Fibroblast of the aortic adventitia (primary cell): ENCODE measurements around the gene GRID2IP. TPM values are rescaled to one million over a fixed set of nuclear protein-coding genes. Genes with fewer than 3 reads are reported as not detected.

Experiments used
- DNase-seq: peaks from one replicate; pipeline ENCODE4 v3.0.0-alpha.2; 2010; ENCODE audit warnings: low read depth
- H3K4me3 ChIP-seq: 2 replicates; pipeline ENCODE4 v1.5.1; 2011; ENCODE audit warnings: low read depth, mild to moderate bottlenecking, control low read depth, low read length, moderate library complexity
- total RNA-seq: library from RNA; depleted of rRNA; stranded (reverse); fragments of >200 nt; gene quantifications from 2 replicates; pipeline ENCODE4 v1.2.3, GENCODE V29; 2012; ENCODE audit warnings: low replicate concordance
- TF ChIP-seq, protein P1 (sequence below): IDR thresholded peaks from 2 replicates; pipeline ENCODE4 v1.5.1; 2011; ENCODE audit warnings: mild to moderate bottlenecking, low read length, control low read depth, inconsistent platforms; ENCODE audit not compliant: insufficient read depth

The GRID2IP gene
- total RNA-seq, 1 donor: not detected

DNA sequence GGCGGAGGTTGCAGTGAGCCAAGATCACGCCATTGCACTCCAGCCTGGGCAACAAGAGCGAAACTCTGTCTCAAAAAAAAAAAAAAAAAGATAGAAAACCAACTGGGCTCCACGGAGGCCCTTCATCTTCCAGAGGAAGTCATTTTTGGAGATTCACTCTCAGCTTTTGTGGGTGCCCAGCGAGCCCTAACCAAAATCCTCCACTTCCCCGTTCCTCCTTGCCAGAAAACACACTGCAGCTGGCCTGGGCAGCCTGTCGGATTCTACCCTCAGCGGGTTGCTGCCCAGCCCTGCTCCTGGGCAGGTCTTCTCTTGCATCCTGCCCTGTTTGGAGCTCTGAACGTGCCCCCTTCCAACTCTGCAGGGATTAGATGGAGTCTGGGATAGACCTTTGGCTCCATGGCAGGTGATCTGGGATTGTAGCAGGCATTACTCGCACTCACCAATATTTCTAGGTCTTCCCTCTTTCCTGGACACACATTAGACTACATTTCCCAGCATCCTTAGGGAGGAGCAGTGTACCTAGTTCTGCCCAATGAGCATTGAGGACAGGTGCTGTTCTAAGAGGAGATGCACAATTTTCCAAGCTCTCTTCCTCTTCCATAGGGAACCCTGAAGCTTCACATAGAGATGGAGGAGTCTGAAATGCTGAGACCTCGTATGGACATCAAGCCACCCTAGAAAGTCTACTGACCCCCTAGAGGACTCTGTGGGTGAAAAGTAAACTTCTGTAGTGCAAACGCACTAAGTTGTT lies 4.6 kb downstream of the GRID2IP start:
- TF ChIP-seq, protein P1, sequence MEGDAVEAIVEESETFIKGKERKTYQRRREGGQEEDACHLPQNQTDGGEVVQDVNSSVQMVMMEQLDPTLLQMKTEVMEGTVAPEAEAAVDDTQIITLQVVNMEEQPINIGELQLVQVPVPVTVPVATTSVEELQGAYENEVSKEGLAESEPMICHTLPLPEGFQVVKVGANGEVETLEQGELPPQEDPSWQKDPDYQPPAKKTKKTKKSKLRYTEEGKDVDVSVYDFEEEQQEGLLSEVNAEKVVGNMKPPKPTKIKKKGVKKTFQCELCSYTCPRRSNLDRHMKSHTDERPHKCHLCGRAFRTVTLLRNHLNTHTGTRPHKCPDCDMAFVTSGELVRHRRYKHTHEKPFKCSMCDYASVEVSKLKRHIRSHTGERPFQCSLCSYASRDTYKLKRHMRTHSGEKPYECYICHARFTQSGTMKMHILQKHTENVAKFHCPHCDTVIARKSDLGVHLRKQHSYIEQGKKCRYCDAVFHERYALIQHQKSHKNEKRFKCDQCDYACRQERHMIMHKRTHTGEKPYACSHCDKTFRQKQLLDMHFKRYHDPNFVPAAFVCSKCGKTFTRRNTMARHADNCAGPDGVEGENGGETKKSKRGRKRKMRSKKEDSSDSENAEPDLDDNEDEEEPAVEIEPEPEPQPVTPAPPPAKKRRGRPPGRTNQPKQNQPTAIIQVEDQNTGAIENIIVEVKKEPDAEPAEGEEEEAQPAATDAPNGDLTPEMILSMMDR: no peak
- H3K4me3 ChIP-seq: no peak overlapping the region
- DNase-seq: no peak

DNA sequence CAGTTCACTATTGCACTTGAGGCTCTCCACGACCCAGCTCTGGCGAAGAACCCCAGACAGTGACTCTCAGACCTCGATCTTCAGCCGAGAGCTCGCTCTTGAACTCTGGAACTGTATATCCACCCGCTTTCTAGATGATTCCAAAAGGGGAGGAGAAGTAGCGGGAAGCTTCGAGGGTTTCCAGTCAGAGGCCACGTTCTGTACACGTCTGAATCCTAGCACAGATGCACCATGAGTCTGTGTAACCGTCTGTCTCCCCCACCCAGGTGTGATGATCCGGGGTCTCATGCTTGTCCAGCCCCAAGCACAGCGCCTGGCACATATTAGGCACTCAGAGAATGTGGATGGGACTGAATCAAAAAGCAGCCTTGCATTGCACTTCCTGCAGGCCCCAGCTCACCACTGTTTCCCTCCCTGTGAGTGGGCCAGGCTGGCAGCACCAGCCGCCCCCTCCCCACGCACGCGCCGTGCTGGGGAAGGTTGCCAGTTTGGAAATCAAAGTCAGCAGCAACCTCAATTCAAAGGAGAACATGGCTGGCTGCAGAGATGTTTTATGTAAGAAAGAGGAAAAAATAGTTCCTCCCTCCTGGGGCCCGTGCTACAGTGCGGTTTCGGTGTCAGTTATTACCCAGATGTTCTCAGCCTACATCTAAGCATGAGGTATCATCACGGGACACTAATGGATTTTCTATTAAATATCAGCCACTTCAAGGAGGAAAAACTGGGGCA lies 5.7 kb downstream of the GRID2IP start:
- TF ChIP-seq, protein P1: no peak
- no peak for DNase-seq
- H3K4me3 ChIP-seq: no peak overlapping the region

DNA sequence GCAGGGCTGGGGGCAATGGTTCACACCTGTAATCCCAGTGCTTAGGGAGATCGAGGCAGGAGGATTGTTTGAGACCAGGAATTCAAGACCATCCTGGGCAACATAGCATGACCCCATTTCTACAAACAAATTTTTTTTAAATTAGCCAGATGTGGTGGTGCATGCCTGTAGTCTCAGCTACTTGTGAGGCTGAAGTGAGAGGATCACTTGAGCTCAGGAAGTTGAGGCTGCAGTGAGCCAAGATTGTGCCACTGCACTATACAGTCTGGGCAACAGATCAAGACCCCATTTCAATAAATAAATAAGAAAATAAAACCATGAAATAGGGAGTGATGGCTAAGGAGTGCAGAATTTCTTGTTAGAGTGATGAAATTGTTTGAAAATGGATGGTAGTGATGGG lies 8.9 kb downstream of the GRID2IP start:
- TF ChIP-seq, protein P1: no peak
- H3K4me3 ChIP-seq: no peak overlapping the region
- no peak for DNase-seq

DNA sequence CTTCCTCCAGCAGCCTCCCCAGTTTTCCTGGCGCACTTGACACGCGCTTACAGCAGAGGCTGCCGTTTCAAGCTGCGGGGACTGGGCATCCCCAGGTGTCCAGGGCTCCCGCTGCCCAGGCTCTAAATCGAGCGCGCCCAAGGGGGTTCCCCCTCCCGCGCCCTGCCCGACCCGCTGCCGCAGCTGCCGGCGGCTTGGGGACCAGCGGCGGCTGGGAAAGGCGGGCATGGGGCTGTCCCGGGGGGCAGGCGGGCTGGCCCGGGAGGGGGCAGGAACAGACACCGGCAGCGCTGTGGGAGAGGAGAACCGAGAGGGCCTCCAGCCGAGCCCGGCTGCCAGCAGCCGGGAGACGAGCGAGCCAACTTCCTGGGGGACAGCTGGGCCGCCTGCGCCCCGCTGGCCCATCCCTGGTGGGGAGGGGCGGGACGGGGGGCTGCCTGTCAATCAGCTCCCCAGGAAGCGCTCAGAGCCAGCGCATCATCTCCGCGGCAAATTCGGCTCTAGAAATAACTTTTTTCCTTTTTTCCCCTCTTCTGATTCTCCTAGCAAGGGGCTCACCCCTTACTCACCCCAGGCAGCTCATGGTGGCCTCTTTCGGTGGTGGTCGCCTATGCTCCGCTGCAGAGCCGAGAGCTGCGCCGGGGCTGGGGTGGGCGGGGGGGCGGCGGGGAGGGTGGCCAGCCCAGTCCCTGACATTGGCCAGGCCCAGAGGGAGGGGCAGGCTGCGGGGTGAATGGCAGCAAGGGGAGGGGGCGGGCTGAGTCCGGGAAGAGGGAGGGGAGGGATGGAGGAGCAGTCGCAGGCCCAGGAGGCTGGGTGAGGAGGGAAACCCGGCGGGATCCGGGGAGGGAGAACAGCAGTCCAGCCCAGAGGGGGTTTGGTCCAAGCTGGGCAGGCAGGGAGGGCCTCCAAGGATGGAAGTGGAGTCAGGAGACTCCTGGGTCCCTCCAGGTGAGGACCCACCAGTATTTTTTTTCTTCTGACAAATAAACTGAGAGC lies 14.7 kb downstream of the GRID2IP start:
- H3K4me3 ChIP-seq: no peak overlapping the region
- no peak for DNase-seq
- TF ChIP-seq, protein P1: no peak

DNA sequence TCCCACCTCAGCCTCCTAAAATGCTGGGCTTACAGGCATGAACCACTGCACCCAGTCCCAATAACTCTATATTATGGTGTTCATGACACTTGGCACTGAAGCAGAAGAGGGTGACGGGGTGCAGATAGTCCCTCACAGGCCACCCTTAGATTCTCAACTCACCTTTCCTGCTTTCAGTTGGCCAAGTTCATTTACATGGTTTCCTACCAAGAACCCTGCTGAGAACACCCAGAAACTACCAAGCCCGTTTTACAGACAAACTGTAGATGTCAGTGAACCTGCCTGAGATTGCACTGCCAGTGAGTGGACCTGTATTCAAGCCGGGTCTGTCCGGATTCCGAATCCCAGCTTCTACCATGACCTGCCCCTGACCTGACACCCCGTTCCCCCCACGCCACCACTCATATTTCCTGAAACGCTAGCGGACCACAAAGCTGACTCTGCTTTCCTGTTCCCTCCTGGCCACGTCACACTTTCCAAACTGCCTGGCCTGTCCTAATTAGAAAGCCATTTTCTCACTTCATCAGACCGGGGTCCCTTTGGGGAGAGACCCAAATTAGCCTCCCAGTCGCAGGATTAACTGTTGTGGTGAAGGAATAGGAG lies 17.3 kb downstream of the GRID2IP start:
- H3K4me3 ChIP-seq: no peak overlapping the region
- no peak for DNase-seq
- TF ChIP-seq, protein P1: no peak

DNA sequence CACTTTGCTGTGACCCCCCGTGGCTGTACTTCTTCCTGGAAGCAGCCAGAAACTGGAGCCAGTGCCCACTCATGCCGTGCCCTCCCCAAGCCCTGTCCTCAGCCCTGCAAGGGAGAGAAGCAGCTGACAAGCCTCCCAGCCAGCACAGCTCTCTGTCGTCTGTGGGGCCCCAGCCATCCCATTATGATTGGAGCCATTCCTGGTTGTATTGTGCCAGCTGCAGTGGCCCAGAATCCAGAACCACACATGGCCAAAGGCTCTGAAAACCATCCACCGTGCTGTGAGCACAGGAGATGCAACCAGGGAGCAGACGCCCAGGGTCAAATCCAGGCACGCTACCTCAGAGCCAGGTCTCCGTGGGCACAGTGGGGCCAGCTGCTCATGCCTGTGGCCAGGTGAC lies 18.7 kb downstream of the GRID2IP start:
- no peak for DNase-seq
- TF ChIP-seq, protein P1: no peak
- H3K4me3 ChIP-seq: no peak overlapping the region
